Measurements from ENCODE around the gene WNT5B. TPM values are rescaled to one million over a fixed set of nuclear protein-coding genes. Genes with fewer than 3 reads are reported as not detected.
A peak's percentile ranks its signal among the peaks of the same experiment; 100 is the strongest.

The WNT5B gene
- total and polyA plus RNA-seq, 11 donors: 0.52 to 3.9 (median 1.3) TPM

DNA sequence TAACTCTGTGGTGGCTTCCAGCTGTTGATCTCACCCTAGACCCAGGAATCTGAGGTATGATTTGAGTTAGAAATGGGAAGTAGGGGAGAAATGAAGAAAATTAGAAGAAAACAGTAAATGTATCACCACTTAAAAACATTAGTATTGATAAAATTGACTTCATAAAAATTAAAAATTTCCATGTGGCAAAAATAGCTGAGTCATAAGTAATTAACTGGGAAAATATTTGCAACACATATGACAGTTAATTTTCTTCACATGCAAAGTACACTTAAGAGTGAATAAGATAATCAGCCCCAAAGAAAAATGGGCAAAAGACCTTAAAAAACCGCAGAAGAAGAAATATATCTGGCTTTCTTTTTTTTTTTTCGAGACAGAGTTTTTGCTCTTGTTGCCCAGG lies 36.3 kb downstream of the WNT5B start:
- intact Hi-C loops (cut with DNase I): no loop called here
- Histone ChIP-seq H3K4me1 (peaks cover 4 to 33% (median 19%) of the 10 kb centered on the region in 12 donors), H3K9me3 (no peaks in the 10 kb centered on the region), H3K4me3 (no peak overlapping the region), H3K27me3 (no peaks in the 10 kb centered on the region), H3K27ac (peak overlapping the region in 3 of 12 donors; percentile 14 to 47 (median 38)), H3K36me3 (no peaks in the 10 kb centered on the region)
- TF ChIP-seq POLR2A (IDR thresholded peaks at IDR 0.05): no peak
- no peak for TF ChIP-seq CTCF (IDR thresholded peaks at IDR 0.05)
- DNase-seq (no peak), ATAC-seq (no peak)
- WGBS, 4 donors: 89 to 95% (median 89%) methylated on average over 2 of the region's 2 CpGs

- TF ChIP-seq CTCF (IDR thresholded peaks at IDR 0.05) (no peak), POLR2A (IDR thresholded peaks at IDR 0.05) (no peak)
- Histone ChIP-seq H3K27me3 (no peaks in the 10 kb centered on the region), H3K4me1 (peaks cover 0 to 33% (median 13%) of the 10 kb centered on the region in 12 donors), H3K9me3 (no peaks in the 10 kb centered on the region), H3K36me3 (no peaks in the 10 kb centered on the region), H3K4me3 (no peak overlapping the region), H3K27ac (peak overlapping the region in 11 of 12 donors; percentile 57 to 92 (median 72))
- DNase-seq (no peak), ATAC-seq (no peak)
- WGBS, 4 donors: 68 to 71% (median 71%) methylated on average over 5 of the region's 5 CpGs
- intact Hi-C loops (cut with DNase I): no loop called here
Measured at GRCh38 chr12:1666215-1666614, 37.2 kb downstream of the WNT5B start.

DNA sequence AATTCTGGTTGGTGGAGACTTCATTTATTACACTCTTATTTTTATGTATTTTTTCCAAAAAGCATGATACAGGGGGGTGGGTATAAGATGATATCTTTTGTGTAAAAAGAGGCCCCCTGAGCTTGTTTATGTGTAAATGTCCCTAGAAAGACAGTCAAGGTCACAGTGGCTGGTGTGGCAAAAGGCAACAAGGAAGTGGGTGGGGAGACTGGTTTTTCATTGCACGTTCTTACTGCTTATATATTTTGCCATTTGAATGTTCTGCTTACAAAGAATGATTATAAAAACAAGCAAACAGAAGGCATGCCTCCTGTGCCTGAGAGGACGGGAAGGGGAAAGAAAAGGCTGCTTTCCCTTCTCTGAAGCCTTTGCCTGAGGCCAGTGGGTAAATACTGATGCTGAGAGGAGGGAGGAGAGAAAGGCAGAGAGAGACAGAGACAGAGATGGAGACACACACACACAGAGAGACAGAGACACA lies 37.7 kb downstream of the WNT5B start:
- Histone ChIP-seq H3K27ac (peak overlapping the region; percentile 55 to 92 (median 70)), H3K36me3 (no peaks in the 10 kb centered on the region), H3K9me3 (no peaks in the 10 kb centered on the region), H3K4me3 (no peak overlapping the region), H3K27me3 (no peaks in the 10 kb centered on the region), H3K4me1 (peaks cover 0 to 30% (median 12%) of the 10 kb centered on the region in 12 donors)
- no peak for TF ChIP-seq CTCF (IDR thresholded peaks at IDR 0.05)
- no peak for TF ChIP-seq POLR2A (IDR thresholded peaks at IDR 0.05)
- no peak for DNase-seq
- ATAC-seq: no peak
- intact Hi-C loops (cut with DNase I): no loop called here
- WGBS, 4 donors: 15 to 24% (median 17%) methylated on average over 2 of the region's 2 CpGs

GRCh38 chr12:1668833-1669543 lies 40.0 kb downstream of the WNT5B start:
- no peaks in the 10 kb centered on the region for H3K36me3 ChIP-seq
- ATAC-seq: peak; percentile 98 to 99 (median 98)
- peaks cover 0 to 28% (median 11%) of the 10 kb centered on the region in 12 donors for H3K4me1 ChIP-seq
- 40 to 58% (median 53%) methylated on average over 18 of the region's 18 CpGs for WGBS, 4 donors
- no peak for TF ChIP-seq CTCF (IDR thresholded peaks at IDR 0.05)
- TF ChIP-seq POLR2A (IDR thresholded peaks at IDR 0.05): peak in 1 of 2 donors; percentile 67
- DNase-seq: peak; percentile 63 to 91 (median 79)
- peak overlapping the region in 9 of 12 donors; percentile 32 to 54 (median 45) for H3K4me3 ChIP-seq
- no peaks in the 10 kb centered on the region for H3K27me3 ChIP-seq
- intact Hi-C loops (cut with DNase I): no loop called here
- peak overlapping the region; percentile 64 to 96 (median 87) for H3K27ac ChIP-seq
- H3K9me3 ChIP-seq: no peaks in the 10 kb centered on the region

All from heart left ventricle (tissue), 16 donors.